CD4-positive, alpha-beta memory T cell (primary cell): Measurements from ENCODE around the gene LSM4. TPM values are rescaled to one million over a fixed set of nuclear protein-coding genes. Genes with fewer than 3 reads are reported as not detected.

Experiments
- CTCF ChIA-PET: fragments of 350-600 bp; sonication (Branson Sonifier 250); formaldehyde crosslinking; loops from one replicate; lab custom pipeline; 2021; ENCODE audit warnings: inconsistent platforms; ENCODE audit not compliant: partially characterized antibody; lab: Charles Lee
- POLR2A ChIA-PET: fragments of 350-600 bp; sonication (Branson Sonifier 250); formaldehyde crosslinking; loops from one replicate; lab custom pipeline; 2021; ENCODE audit not compliant: partially characterized antibody; lab: Charles Lee
- DNase-seq, 5 donors: peaks; one replicate each; pipeline versions ENCODE4 v3.0.0 to v3.0.0-alpha.2; 2020 to 2022; ENCODE audit warnings: mixed read lengths in 1 of 5
- H3K27ac ChIP-seq: one replicate; pipeline ENCODE4 v1.7.0; 2013; ENCODE audit warnings: low read depth, low read length
- H3K27me3 ChIP-seq: 2 replicates; pipeline ENCODE4 v1.7.0; 2013; ENCODE audit warnings: mild to moderate bottlenecking, low read length, moderate library complexity; ENCODE audit not compliant: insufficient read depth
- H3K36me3 ChIP-seq: 2 replicates; pipeline ENCODE4 v1.7.0; 2013; ENCODE audit warnings: mild to moderate bottlenecking, low read length, moderate library complexity; ENCODE audit not compliant: insufficient read depth
- H3K4me1 ChIP-seq: 2 replicates; pipeline ENCODE4 v1.7.0; 2013; ENCODE audit warnings: mild to moderate bottlenecking, low read length, moderate library complexity; ENCODE audit not compliant: insufficient read depth
- H3K4me3 ChIP-seq, 2 donors: one replicate each; pipeline ENCODE4 v1.7.0; 2013; ENCODE audit warnings: low read length in 2 of 2, mild to moderate bottlenecking in 1 of 2
- H3K9me3 ChIP-seq, 2 donors: one replicate each; pipeline ENCODE4 v1.7.0; 2013; ENCODE audit warnings: low read length in 2 of 2, control low read depth in 1 of 2; ENCODE audit not compliant: control insufficient read depth in 1 of 2
- H3K27ac Mint-ChIP-seq, 7 donors: one replicate each; pipeline ENCODE4 v1.8.0; 2020 to 2021; ENCODE audit warnings: mixed read lengths in 7 of 7, mild to moderate bottlenecking in 6 of 7, inconsistent platforms in 3 of 7, moderate library complexity in 3 of 7
- H3K27me3 Mint-ChIP-seq, 2 donors: one replicate each; pipeline ENCODE4 v1.8.0; 2020 to 2021; ENCODE audit warnings: mixed read lengths in 2 of 2
- H3K36me3 Mint-ChIP-seq, 2 donors: one replicate each; pipeline ENCODE4 v1.8.0; 2020 to 2021; ENCODE audit warnings: mixed read lengths in 2 of 2, inconsistent platforms in 1 of 2, mild to moderate bottlenecking in 1 of 2
- H3K4me1 Mint-ChIP-seq, 4 donors: one replicate each; pipeline ENCODE4 v1.8.0; 2020 to 2021; ENCODE audit warnings: mixed read lengths in 4 of 4, mild to moderate bottlenecking in 1 of 4
- H3K4me3 Mint-ChIP-seq, 8 donors: one replicate each; pipeline ENCODE4 v1.8.0; 2020 to 2021; ENCODE audit warnings: mixed read lengths in 8 of 8, mild to moderate bottlenecking in 7 of 8, moderate library complexity in 6 of 8, inconsistent platforms in 3 of 8
- H3K9me3 Mint-ChIP-seq, 8 donors: one replicate each; pipeline ENCODE4 v1.8.0; 2020 to 2021; ENCODE audit warnings: mixed read lengths in 8 of 8, mild to moderate bottlenecking in 5 of 8, inconsistent platforms in 3 of 8, moderate library complexity in 1 of 8
- intact Hi-C: fragments of 100-400 bp; cut with micrococcal nuclease; formaldehyde crosslinking; loops from one replicate; pipeline ENCODE4 v1.15.1; 2023
- polyA plus RNA-seq, 2 donors: library from polyadenylated mRNA; unstranded; fragments of 300-500 nt; fragmentation: Illumina TruSeq; gene quantifications; one replicate each; pipeline ENCODE4 v1.2.3, GENCODE V29; 2021
- total RNA-seq, 2 experiments: library from RNA; stranded (reverse); gene quantifications; one replicate each; pipeline ENCODE4 v1.2.3, GENCODE V29; 2021

LSM4 gene
- total and polyA plus RNA-seq, 4 experiments from 2014 or later = 64.2 to 164 (median 93.0) TPM

DNA sequence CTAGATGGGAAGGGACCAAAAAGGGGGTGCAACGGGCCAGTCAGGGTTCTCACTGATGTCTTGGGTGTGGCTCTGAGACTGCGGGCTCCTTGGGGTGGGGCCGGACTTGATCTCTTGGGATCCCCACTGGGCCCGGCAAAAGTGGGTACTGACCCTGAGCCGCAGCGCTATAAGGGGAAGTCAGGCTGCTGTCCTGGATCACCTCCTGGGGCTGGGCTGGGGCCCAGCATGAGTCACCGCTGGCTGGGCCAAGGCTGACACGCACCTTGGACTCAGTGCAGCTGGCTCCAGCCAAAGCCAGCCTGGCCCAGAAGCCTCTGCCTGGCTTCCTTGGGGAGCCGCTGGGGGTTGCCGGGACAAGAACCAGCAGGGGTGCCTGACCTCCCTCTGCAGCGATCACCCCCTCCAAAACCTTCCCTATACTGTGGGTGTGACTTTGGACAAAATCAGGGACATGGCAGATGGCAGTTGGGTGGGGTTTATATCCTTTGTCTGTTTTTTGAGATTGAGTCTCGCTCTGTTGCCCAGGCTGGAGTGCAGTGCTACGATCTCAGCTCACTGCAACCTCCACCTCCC is 48.0 kb downstream of the LSM4 start:
- Histone ChIP-seq H3K4me1 (peaks cover 45% of the 10 kb centered on the region), H3K9me3 (no peaks in the 10 kb centered on the region), H3K27me3 (no peaks in the 10 kb centered on the region), H3K4me3 (no peak overlapping the region), H3K36me3 (peaks cover 20% of the 10 kb centered on the region), H3K27ac (no peak overlapping the region)
- ChIA-PET CTCF (interaction anchor here (0.9 to 18.3 kb wide), 7 partner anchors 20 to 162 kb away, joined by 3 to 542 read pairs (median 5); partner anchors contain the start of gene LSM4), POLR2A (interaction anchor here (0.6 to 27.2 kb wide), 4 partner anchors 19 to 114 kb away, joined by 3 to 1691 read pairs (median 529); partner anchors contain the start of gene LSM4)
- Mint-ChIP-seq H3K27me3 (peaks cover 0 to 6% of the 10 kb centered on the region in 2 donors), H3K4me1 (peaks cover 24 to 60% (median 42%) of the 10 kb centered on the region in 4 donors), H3K4me3 (peak overlapping the region; percentile 21 to 59 (median 48)), H3K9me3 (peaks cover 0 to 64% (median 2%) of the 10 kb centered on the region in 8 donors), H3K27ac (peak overlapping the region in 6 of 7 donors; percentile 71 to 100 (median 90)), H3K36me3 (peaks cover 14 to 48% of the 10 kb centered on the region in 2 donors)
- DNase-seq = peak in 4 of 5 donors; percentile 52 to 68 (median 58)
- intact Hi-C loops = no loop called here

DNA sequence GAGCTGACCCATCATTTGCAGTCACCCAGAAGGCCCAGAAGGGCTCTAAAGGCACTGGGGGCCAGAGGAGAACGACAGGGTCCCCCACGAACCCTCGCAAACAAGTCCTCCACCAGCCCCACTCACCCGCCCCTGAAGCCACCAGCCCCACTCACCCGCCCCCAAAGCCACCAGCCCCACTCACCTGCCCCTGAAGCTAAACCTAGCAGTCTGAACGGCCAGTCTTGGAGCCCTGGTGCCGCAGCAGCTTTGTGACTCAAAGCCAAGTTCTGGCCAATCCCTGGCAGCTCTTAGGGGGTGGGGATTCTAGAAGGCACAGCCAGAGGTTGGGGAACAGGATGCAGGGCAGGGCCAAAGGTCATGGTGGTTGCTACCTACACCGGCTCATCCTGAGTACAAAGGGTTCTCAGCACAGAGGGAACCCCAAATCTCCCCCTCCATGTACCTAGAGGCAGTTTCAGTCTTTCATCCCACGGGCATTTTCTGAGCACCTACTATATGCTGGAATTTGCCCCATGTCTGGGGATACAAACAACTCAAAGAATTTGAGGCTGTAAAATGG is 48.6 kb downstream of the LSM4 start, which contains the start of gene IQCN:
TSS of gene IQCN (minus strand) at position 234 of the 562 bp plus-strand sequence. CDS start 4,974 bp downstream, outside the sequence.
- peaks cover 20% of the 10 kb centered on the region for H3K36me3 ChIP-seq
- no peak within 1 kb of the TSS for H3K4me3 ChIP-seq
- DNase-seq = peak in 4 of 5 donors; percentile 61 to 77 (median 64)
- no peak within 1 kb of the TSS for H3K27ac ChIP-seq
- intact Hi-C loops = no loop called here
- Mint-ChIP-seq H3K36me3 (peaks cover 9 to 43% of the 10 kb centered on the region in 2 donors), H3K4me1 (peaks cover 22 to 57% (median 39%) of the 10 kb centered on the region in 4 donors), H3K27me3 (peaks cover 0 to under 1% of the 10 kb centered on the region in 2 donors), H3K27ac (peak within 1 kb of the TSS; percentile 22 to 100 (median 88)), H3K9me3 (peaks cover 0 to 58% (median 0%) of the 10 kb centered on the region in 8 donors), H3K4me3 (peak within 1 kb of the TSS; percentile 21 to 59 (median 48))
- CTCF ChIA-PET = interaction anchor here (0.5 to 18.3 kb wide), 4 partner anchors 12 to 284 kb away, joined by 3 to 542 read pairs (median 6); no protein-coding TSS in a partner anchor
- H3K9me3 ChIP-seq = no peaks in the 10 kb centered on the region
- peaks cover 44% of the 10 kb centered on the region for H3K4me1 ChIP-seq
- POLR2A ChIA-PET = interaction anchor here (0.6 to 27.2 kb wide), 4 partner anchors 27 to 113 kb away, joined by 3 to 1691 read pairs (median 529); partner anchors contain the start of gene LSM4
- H3K27me3 ChIP-seq = no peaks in the 10 kb centered on the region

DNA sequence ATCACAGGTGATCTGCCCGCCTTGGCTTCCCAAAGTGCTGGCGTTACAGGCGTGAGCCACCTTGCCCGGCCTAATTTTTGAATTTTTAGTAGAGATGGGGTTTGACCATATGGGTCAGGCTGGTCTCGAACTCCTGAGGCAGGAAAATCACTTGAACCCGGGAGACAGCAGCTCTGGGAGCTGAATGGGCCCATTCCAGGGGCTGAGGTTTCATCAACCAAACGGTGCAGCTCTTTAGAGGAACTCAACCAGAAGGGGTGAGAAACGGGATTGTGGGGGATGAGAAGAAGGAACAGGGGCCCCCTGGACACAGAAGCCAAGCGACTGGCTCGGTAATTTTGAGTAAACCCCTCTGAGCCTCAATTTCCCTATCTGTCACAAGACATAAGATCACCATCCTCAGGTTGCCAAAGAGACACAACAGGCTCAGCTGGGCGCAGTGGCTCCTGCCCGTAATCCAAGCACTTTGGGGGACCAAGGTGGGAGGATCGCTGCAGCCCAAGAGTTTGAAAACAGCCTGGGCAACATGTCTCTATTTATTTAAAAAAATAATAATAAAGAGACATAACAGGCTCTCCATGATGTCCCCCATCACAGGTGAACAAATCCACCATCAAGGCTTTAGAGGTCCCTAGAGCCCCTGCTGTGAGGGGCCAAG is 49.2 kb downstream of the LSM4 start:
- H3K27me3 ChIP-seq = no peaks in the 10 kb centered on the region
- intact Hi-C loops = no loop called here
- peaks cover 38% of the 10 kb centered on the region for H3K4me1 ChIP-seq
- no peak overlapping the region for H3K27ac ChIP-seq
- H3K4me3 Mint-ChIP-seq = peak overlapping the region in 4 of 8 donors; percentile 31 to 59 (median 43)
- peak in 2 of 5 donors; percentile 31 to 57 for DNase-seq
- peaks cover 14% of the 10 kb centered on the region for H3K36me3 ChIP-seq
- H3K4me3 ChIP-seq = no peak overlapping the region
- H3K9me3 ChIP-seq = no peaks in the 10 kb centered on the region
- peak overlapping the region in 4 of 7 donors; percentile 88 to 100 (median 96) for H3K27ac Mint-ChIP-seq
- ChIA-PET CTCF (interaction anchor here (0.5 to 18.3 kb wide), 4 partner anchors 11 to 285 kb away, joined by 3 to 542 read pairs (median 6); no protein-coding TSS in a partner anchor), POLR2A (interaction anchor here (1.8 to 27.2 kb wide), 3 partner anchors 27 to 91 kb away, joined by 3 to 1691 read pairs (median 1055); partner anchors contain the start of gene LSM4)
- peaks cover 17 to 51% (median 33%) of the 10 kb centered on the region in 4 donors for H3K4me1 Mint-ChIP-seq
- H3K36me3 Mint-ChIP-seq = peaks cover 3 to 40% of the 10 kb centered on the region in 2 donors
- no peaks in the 10 kb centered on the region for H3K27me3 Mint-ChIP-seq
- peaks cover 0 to 54% (median 0%) of the 10 kb centered on the region in 8 donors for H3K9me3 Mint-ChIP-seq

DNA sequence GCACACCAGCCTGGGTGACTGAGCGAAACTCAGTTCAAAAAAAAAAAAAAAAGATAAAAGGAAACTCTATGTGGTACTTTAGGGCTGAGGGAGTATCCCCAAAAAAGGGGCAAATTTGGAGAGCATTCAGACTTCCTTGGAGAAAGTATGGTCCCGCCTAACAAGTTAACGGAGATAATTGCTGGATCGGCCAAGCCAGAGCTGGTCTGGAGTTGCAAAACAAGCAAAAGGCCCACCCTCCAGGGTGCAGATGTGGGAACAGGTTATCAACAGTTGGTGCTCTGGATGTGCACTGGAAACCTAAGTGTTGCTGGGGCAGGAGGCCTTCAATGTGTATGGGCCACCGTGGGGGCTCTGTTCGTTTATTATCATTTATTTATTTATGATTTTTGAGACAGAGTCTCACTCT is 51.4 kb downstream of the LSM4 start:
- intact Hi-C loops = no loop called here
- H3K4me1 Mint-ChIP-seq = peaks cover 10 to 41% (median 27%) of the 10 kb centered on the region in 4 donors
- Histone ChIP-seq H3K4me1 (peaks cover 25% of the 10 kb centered on the region), H3K36me3 (peaks cover 16% of the 10 kb centered on the region), H3K9me3 (no peaks in the 10 kb centered on the region), H3K27me3 (no peaks in the 10 kb centered on the region), H3K27ac (no peak overlapping the region), H3K4me3 (no peak overlapping the region)
- peak overlapping the region in 3 of 8 donors; percentile 46 to 60 (median 47) for H3K4me3 Mint-ChIP-seq
- CTCF ChIA-PET = interaction anchor here (1.0 to 18.3 kb wide), 5 partner anchors 8 to 116 kb away, joined by 3 to 542 read pairs (median 5); no protein-coding TSS in a partner anchor
- peak overlapping the region in 4 of 7 donors; percentile 67 to 99 (median 86) for H3K27ac Mint-ChIP-seq
- POLR2A ChIA-PET = interaction anchor here (3.9 to 27.2 kb wide), 2 partner anchors 8 to 49 kb away, joined by 34 to 1691 read pairs; partner anchors contain the start of genes JUND and LSM4
- no peaks in the 10 kb centered on the region for H3K27me3 Mint-ChIP-seq
- peaks cover 0 to 52% (median 0%) of the 10 kb centered on the region in 8 donors for H3K9me3 Mint-ChIP-seq
- DNase-seq = peak in 3 of 5 donors; percentile 35 to 60 (median 58)
- H3K36me3 Mint-ChIP-seq = peaks cover 11 to 37% of the 10 kb centered on the region in 2 donors

DNA sequence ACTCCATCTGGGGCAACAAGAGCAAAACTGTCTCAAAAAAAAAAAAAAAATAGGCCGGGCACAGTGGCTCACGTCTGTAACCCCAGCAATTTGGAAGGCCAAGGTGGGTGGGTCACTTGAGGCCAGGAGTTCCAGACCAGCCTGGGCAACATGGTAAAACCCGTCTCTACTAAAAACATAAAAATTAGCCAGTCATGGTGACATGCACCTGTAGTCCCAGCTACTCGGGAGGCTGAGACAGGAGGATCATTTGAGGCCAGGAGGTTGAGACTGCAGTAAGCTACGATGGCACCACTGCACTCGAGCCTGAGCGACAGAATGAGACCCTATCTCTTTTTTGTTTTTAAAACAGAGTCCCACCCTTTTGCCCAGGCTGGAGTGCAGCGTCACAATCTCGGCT is 52.5 kb downstream of the LSM4 start:
- Mint-ChIP-seq H3K9me3 (peaks cover 0 to 53% (median 0%) of the 10 kb centered on the region in 8 donors), H3K27ac (peak overlapping the region in 2 of 7 donors; percentile 46 to 66), H3K4me1 (peaks cover 14 to 47% (median 28%) of the 10 kb centered on the region in 4 donors), H3K36me3 (peaks cover 18 to 39% of the 10 kb centered on the region in 2 donors), H3K4me3 (no peak overlapping the region), H3K27me3 (no peaks in the 10 kb centered on the region)
- Histone ChIP-seq H3K36me3 (peaks cover 21% of the 10 kb centered on the region), H3K27me3 (no peaks in the 10 kb centered on the region), H3K27ac (no peak overlapping the region), H3K4me1 (peaks cover 23% of the 10 kb centered on the region), H3K4me3 (no peak overlapping the region), H3K9me3 (no peaks in the 10 kb centered on the region)
- ChIA-PET POLR2A (interaction anchor here (0.6 to 27.2 kb wide), 3 partner anchors 10 to 82 kb away, joined by 3 to 1691 read pairs (median 34); partner anchors contain the start of genes JUND and LSM4), CTCF (interaction anchor here (0.7 to 18.3 kb wide), 6 partner anchors 10 to 145 kb away, joined by 3 to 542 read pairs (median 5); no protein-coding TSS in a partner anchor)
- intact Hi-C loops = no loop called here
- peak in 1 of 5 donors; percentile 37 for DNase-seq

DNA sequence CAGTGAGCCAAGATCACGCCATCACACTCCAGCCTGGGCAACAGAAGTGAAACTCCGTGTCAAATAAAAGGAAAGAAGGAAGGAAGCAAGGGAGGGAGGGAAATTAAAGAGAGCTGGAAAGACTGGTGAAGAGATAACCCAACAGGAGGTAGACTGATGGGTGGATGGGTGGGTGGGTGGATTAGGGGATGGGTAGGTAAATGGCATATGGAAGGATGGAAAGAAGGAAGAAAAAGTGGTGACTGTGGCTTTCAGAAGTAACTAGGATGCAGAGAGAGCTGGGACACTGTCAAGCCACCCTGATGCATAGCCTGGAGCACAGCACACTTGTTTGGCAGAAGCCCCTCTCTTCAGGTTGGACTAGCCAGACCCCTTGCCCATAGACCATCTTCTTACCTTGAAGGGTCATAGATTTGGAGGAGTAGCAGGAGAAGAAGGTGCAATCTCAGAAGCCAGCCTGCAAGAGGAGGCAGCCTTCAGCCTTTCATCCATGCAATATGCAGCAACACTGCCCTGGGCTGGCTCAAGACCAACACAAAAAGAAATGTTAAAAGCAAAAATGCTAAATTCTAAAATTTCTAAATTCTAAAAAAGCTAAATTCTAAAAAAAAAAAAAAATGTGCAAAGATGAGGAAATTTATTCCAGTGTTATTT is 53.7 kb downstream of the LSM4 start:
- CTCF ChIA-PET = interaction anchor here (1.1 to 18.3 kb wide), 6 partner anchors 7 to 319 kb away, joined by 3 to 542 read pairs (median 5); no protein-coding TSS in a partner anchor
- H3K4me1 Mint-ChIP-seq = peaks cover 7 to 35% (median 19%) of the 10 kb centered on the region in 4 donors
- peak overlapping the region in 1 of 8 donors; percentile 18 for H3K4me3 Mint-ChIP-seq
- intact Hi-C loops = no loop called here
- H3K9me3 Mint-ChIP-seq = peaks cover 0 to 43% (median 0%) of the 10 kb centered on the region in 8 donors
- no peak for DNase-seq
- no peaks in the 10 kb centered on the region for H3K27me3 Mint-ChIP-seq
- H3K36me3 ChIP-seq = peaks cover 18% of the 10 kb centered on the region
- H3K27ac Mint-ChIP-seq = peak overlapping the region in 3 of 7 donors; percentile 29 to 93 (median 66)
- no peak overlapping the region for H3K4me3 ChIP-seq
- no peaks in the 10 kb centered on the region for H3K27me3 ChIP-seq
- no peak overlapping the region for H3K27ac ChIP-seq
- POLR2A ChIA-PET = interaction anchor here (3.9 to 27.2 kb wide), 2 partner anchors 11 to 51 kb away, joined by 34 to 1691 read pairs; partner anchors contain the start of genes JUND and LSM4
- H3K4me1 ChIP-seq = peaks cover 15% of the 10 kb centered on the region
- peaks cover 18 to 30% of the 10 kb centered on the region in 2 donors for H3K36me3 Mint-ChIP-seq
- H3K9me3 ChIP-seq = no peaks in the 10 kb centered on the region
